OCI-LY7 (cell line): Measurements from ENCODE around the gene NFATC2IP.

Source experiments
- EZH2phosphoT487 ChIP-seq: fragments of 200-600 bp; sonication (generic); IDR thresholded peaks from 2 replicates; pipeline ENCODE4 v1.6.1; 2018; ENCODE audit warnings: low read depth, borderline replicate concordance, mild to moderate bottlenecking, mixed run types, antibody characterized with exemption, low read length, moderate library complexity, mixed read lengths
- TF ChIP-seq, protein P1 (sequence below): fragments of 200-600 bp; sonication (generic); conservative IDR thresholded peaks from 2 replicates; pipeline ENCODE4 v1.5.1; 2014; ENCODE audit warnings: mild to moderate bottlenecking, antibody characterized with exemption, low read length, moderate library complexity, mixed read lengths

DNA sequence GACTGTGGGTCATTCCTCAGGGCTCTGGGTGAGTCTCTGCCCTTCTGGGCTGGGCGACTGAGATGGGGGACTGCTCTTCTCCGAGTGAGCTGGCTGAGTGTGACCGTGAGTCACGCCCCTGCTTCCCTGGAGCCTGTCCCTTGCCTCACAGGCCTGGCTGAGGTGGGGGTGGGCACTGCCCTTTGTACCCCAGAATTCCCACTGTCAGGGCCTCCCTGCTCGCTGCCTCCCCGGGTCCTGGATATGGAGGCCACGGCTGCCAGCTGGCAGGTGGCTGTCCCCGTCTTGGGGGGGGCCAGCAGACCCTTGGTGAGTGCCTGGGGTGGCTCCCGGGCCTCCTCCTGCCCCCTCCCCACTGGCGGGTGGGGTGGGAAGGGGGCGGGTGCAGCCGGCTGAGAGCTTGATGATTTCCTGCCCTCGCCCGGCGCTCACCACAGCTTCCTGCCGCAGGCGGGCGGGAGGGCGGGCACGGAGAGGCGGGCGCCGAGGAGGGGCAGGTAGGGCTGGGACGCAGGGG, 33.9 kb downstream of the NFATC2IP start, which contains the start of gene LAT:
- TF ChIP-seq, protein P1, sequence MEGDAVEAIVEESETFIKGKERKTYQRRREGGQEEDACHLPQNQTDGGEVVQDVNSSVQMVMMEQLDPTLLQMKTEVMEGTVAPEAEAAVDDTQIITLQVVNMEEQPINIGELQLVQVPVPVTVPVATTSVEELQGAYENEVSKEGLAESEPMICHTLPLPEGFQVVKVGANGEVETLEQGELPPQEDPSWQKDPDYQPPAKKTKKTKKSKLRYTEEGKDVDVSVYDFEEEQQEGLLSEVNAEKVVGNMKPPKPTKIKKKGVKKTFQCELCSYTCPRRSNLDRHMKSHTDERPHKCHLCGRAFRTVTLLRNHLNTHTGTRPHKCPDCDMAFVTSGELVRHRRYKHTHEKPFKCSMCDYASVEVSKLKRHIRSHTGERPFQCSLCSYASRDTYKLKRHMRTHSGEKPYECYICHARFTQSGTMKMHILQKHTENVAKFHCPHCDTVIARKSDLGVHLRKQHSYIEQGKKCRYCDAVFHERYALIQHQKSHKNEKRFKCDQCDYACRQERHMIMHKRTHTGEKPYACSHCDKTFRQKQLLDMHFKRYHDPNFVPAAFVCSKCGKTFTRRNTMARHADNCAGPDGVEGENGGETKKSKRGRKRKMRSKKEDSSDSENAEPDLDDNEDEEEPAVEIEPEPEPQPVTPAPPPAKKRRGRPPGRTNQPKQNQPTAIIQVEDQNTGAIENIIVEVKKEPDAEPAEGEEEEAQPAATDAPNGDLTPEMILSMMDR, result no peak
- TF ChIP-seq EZH2phosphoT487, result no peak
